NCI-H1436 treated with DMSO at 0.1 percent for 48 hours (cell line): ENCODE data around the gene TPD52L3.
A peak's percentile ranks its signal among the peaks of the same experiment; 100 is the strongest.

Experiments used
- DNase-seq: peaks from one replicate; lab custom pipeline; 2025; lab: John Stamatoyannopoulos, UW

Gene TPD52L3

GRCh38 chr9:6328103-6328502 lies at the start of gene TPD52L3:
Gene TPD52L3, plus strand, starts transcription at chr9:6328375. Its CDS starts 221 bp downstream, at chr9:6328596.
- DNase-seq: no peak

- DNase-seq: no peak
Measured at GRCh38 chr9:6301858-6302257, 26.3 kb upstream of the TPD52L3 start.

GRCh38 chr9:6302417-6302816 lies 25.8 kb upstream of the TPD52L3 start:
- DNase-seq: no peak

GRCh38 chr9:6304232-6304631 lies 23.9 kb upstream of the TPD52L3 start:
- DNase-seq: no peak

GRCh38 chr9:6305954-6306563 lies 22.1 kb upstream of the TPD52L3 start:
- DNase-seq: no peak

GRCh38 chr9:6307551-6308096 lies 20.6 kb upstream of the TPD52L3 start:
- DNase-seq: no peak

- DNase-seq: no peak
Measured at GRCh38 chr9:6330958-6331634, 2.9 kb downstream of the TPD52L3 start.

- DNase-seq: no peak
Measured at GRCh38 chr9:6334305-6334704, 6.1 kb downstream of the TPD52L3 start.

- DNase-seq: no peak
Measured at GRCh38 chr9:6348766-6349165, 20.6 kb downstream of the TPD52L3 start.

GRCh38 chr9:6351737-6352136 lies 23.6 kb downstream of the TPD52L3 start:
- no peak for DNase-seq

- DNase-seq: peak; percentile 6
Measured at GRCh38 chr9:6354072-6354686, 26.0 kb downstream of the TPD52L3 start.

- DNase-seq: no peak
Measured at GRCh38 chr9:6355728-6356127, 27.6 kb downstream of the TPD52L3 start.

- DNase-seq: no peak
Measured at GRCh38 chr9:6356441-6356840, 28.3 kb downstream of the TPD52L3 start.

GRCh38 chr9:6356904-6357303 lies 28.7 kb downstream of the TPD52L3 start:
- DNase-seq: no peak

GRCh38 chr9:6367128-6367890 lies 39.1 kb downstream of the TPD52L3 start:
- no peak for DNase-seq

- DNase-seq: no peak
Measured at GRCh38 chr9:6368831-6369230, 40.7 kb downstream of the TPD52L3 start.
